Kidney epithelial cell (primary cell): ENCODE results near the gene SIM2. TPM values are rescaled to one million over a fixed set of nuclear protein-coding genes. Genes with fewer than 3 reads are reported as not detected.

ENCODE experiments used
- DNase-seq: peaks from one replicate; pipeline ENCODE4 v3.0.0-alpha.2; 2010; ENCODE audit warnings: low read depth
- H3K27me3 ChIP-seq: 2 replicates; pipeline ENCODE4 v1.6.0; 2011; ENCODE audit warnings: low read length; ENCODE audit not compliant: control insufficient read depth, insufficient read depth
- H3K36me3 ChIP-seq: 2 replicates; pipeline ENCODE4 v1.5.1; 2011; ENCODE audit warnings: low read length; ENCODE audit not compliant: control insufficient read depth, insufficient read depth
- H3K4me3 ChIP-seq: 2 replicates; pipeline ENCODE4 v1.5.1; 2011; ENCODE audit warnings: low read depth, mild to moderate bottlenecking, control low read depth, low read length
- CTCF ChIP-seq: IDR thresholded peaks from 2 replicates; pipeline ENCODE4 v1.5.1; 2011; ENCODE audit warnings: mild to moderate bottlenecking, moderate library complexity, low read length, control low read depth, inconsistent platforms; ENCODE audit not compliant: insufficient read depth, poor library complexity, severe bottlenecking
- total RNA-seq: library from RNA; depleted of rRNA; stranded (reverse); fragments of >200 nt; gene quantifications from 2 replicates; pipeline ENCODE4 v1.2.3, GENCODE V29; 2015

The SIM2 gene
- total RNA-seq, 1 donor from 2014 or later, result 9.5 TPM

- DNase-seq, result no peak
- no peaks in the 10 kb centered on the region for H3K36me3 ChIP-seq
- peaks cover 21% of the 10 kb centered on the region for H3K27me3 ChIP-seq
- no peak overlapping the region for H3K4me3 ChIP-seq
- no peak for TF ChIP-seq CTCF
Observed at GRCh38 chr21:36744560-36745231, 45.8 kb downstream of the SIM2 start.

- H3K36me3 ChIP-seq, result no peaks in the 10 kb centered on the region
- peaks cover 21% of the 10 kb centered on the region for H3K27me3 ChIP-seq
- no peak for TF ChIP-seq CTCF
- no peak for DNase-seq
- no peak overlapping the region for H3K4me3 ChIP-seq
Observed at GRCh38 chr21:36745459-36745858, 46.5 kb downstream of the SIM2 start.

- TF ChIP-seq CTCF, result no peak
- DNase-seq, result no peak
- no peaks in the 10 kb centered on the region for H3K36me3 ChIP-seq
- H3K27me3 ChIP-seq, result peaks cover 19% of the 10 kb centered on the region
- peak overlapping the region; percentile 36 for H3K4me3 ChIP-seq
Observed at GRCh38 chr21:36747041-36747814, 48.3 kb downstream of the SIM2 start.

- Histone ChIP-seq H3K4me3 (peak overlapping the region; percentile 44), H3K36me3 (no peaks in the 10 kb centered on the region), H3K27me3 (peaks cover 17% of the 10 kb centered on the region)
- TF ChIP-seq CTCF, result no peak
- DNase-seq, result no peak
Observed at GRCh38 chr21:36747815-36748383, 49.0 kb downstream of the SIM2 start.

GRCh38 chr21:36749935-36750575, 51.1 kb downstream of the SIM2 start:
- DNase-seq, result no peak
- H3K4me3 ChIP-seq, result no peak overlapping the region
- no peaks in the 10 kb centered on the region for H3K36me3 ChIP-seq
- TF ChIP-seq CTCF, result no peak
- peaks cover 12% of the 10 kb centered on the region for H3K27me3 ChIP-seq
